SHP77 (cell line): ENCODE results near the gene SYTL3.
"Not testable (repeated sequence)": the region's sequence is repeated elsewhere in the genome, so short reads cannot be mapped to it uniquely, and the experiment has no call there.

Source experiments
- DNase-seq, 2 experiments: peaks; one replicate each; lab custom pipeline; 2025; lab: John Stamatoyannopoulos, UW

SYTL3 gene

DNA sequence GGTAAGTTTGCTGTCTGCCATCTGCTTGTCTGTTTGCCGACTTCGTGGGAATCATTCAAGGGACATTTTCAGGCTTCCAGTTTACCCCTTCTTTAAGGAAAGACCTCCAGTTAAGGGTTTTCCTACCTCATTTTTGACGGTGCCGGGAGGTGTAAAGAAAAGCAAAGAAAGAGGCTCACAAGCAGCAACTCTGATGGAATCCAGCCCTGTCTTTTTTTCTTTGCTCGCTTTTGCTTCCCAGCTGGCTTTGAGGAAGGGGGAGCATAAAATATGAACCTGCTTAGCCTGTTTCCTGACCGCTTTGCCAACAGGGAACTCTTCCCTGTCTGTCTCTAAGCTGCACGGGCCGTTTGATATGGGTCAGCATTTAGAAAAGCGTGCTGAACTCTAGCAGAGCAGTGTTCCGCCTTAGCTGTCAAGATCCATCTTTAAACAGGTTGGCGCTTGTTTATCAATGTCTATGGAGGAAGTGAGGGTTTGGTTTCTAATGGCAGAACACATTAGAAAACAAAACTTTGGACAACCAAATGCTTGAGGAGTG is 13.8 kb downstream of the SYTL3 start:
- DNase-seq = peak; percentile 21 to 29

DNA sequence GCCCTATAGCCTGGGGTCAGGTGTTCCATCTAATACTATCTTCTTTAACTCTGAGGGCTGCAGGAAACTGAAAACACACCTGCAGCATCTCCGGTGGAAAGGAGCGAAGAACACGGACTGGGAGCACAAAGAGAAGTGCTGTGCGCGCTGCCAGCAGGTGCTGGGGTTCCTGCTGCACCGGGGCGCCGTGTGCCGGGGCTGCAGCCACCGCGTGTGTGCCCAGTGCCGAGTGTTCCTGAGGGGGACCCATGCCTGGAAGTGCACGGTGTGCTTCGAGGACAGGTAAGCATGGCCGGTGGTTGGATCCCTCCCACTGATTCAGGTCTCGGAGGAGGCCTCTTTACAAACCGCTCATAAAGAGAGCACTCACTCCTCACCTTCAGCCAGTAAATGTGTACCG is 15.5 kb downstream of the SYTL3 start:
- DNase-seq = no peak

DNA sequence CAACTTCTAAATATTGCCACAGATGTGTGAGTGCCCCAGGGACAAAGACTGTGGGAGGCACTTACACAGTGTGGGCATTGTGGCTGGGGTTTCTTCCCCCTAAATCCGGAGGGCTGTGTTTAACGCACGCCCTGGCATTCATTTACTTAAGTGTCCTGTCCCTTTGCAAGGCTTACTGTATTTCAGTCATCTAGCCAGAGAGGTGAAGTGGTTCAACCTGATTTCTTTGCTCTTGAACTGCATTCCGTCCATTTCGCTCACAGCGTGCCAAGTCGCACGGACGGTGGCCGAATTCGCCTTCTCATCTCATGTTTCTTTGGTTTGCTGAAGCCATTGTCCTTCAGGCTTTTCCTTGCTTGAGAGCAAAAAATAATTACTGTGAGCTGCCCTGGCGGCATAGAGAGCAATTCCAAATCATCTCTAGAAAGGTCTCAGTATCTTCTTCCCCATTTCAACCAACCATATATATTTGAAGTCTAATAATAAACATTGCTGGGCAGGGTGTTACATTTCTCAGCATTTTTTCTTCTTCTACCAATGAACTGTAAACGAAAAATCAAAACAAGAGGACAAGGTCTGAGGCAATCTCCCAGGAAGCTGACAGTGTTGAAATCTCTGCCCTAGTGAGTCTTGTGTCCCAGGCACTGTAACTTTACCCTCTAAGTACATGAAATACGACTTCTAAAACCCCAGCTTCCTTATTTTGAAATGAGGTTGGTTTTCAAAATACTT is 16.9 kb downstream of the SYTL3 start:
- DNase-seq = no peak

DNA sequence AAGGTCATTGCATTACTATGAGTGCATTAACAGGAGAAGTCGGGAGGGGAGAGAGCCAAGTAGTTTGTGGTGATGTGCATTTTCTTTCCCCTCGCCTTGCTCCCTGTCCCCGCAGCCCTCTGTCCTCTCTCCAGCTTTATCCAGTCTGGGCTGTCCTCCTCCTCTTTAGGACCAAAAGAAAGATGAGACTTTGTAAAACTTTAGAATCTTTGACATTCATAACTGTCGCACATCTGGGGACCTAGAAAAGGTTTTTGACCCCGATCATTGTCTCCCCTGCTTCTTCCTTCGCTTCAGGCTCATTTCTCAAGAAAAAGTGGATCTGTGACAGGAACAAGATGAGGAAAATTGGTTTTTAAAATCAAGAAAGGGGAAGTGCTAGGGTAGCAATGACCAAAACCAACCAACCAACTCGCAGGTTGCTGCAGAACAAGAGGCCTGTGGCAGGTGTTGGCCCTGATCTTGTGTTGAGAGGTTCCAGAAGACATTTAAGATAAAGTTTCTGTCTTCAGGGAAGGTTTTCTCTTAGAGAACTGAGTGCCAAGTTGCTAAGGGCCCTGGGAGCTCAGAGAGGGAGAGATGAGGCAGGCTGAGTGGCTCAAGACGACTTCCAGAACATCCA is 17.6 kb downstream of the SYTL3 start:
- no peak for DNase-seq

DNA sequence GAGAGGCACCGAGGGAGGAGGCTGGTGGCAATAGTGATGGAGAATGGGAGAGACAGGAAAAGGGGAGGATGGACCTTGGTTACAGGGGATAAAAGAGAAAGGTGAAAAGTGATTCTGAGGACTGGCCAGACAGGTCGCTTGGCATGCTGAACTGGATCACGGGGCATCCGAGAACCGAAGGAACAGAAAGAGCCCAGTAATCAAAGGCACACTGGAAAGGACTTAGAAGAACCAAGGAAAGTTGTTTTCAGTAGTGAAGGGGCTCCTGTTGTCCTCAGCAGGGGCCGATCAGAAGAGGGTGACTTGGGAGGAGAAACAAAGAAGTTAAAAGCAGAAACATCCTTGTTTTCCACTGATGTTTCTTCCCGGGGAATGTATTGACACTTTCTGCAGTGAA is 18.9 kb downstream of the SYTL3 start:
- no peak for DNase-seq

DNA sequence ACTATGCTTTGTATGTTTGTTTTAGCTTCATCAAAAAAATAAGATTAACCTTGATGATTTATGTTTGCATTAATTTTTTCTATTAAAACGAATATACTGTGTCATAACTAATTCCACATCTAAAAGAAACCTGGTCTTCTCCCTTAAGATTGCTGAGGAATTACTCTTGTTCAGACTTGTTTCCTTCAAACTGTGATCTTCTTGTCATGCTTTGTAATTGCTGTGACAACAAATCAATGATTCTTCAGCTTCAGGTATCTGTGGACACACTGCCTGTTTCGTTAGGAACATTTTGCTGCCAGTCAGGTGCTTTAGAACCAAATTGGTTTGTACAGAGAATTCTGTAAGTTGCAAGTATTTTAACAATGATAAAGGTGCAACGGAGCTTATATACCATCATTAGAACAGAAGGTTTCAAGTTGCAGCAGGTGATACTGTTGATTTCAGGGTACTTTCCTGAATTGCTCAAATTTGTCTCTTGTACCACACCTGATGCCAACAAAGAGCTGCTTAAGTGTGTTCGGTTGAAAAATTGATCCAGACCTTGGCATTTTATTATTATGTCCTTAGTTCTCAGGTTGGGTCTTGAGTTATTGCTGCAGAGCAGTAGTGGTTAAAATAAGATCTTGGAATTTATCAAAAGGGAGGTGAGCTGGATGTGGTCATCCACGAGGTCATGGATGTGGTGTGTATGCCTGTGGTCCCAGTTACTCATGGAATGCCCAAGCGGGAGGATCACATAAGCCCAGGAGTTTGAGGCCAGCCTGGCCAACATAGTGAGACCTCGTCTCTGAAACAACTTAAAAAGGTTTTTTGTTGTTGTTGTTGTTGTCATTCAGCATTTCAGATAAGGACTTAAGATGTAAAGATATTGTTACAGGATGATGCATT is 19.5 kb downstream of the SYTL3 start:
- DNase-seq = no peak

DNA sequence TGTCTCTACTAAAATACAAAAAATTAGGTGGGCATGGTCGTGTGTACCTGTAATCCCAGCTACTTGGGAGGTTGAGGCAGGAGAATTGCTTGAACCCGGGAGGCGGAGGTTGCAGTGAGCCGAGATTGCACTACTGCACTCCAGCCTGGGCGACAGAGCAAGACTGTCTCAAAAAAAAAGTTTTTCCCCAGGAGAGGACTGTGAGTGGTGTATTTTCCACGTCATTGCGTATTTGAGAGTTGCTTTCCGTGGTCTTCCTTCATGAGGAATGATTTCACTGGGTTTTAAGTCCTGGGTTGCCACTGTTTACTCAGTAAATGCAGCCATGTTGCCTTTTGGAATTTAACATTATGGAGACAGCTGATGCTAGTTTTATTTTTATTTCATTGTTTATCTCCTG is 22.3 kb downstream of the SYTL3 start:
- not testable (repeated sequence) for DNase-seq

DNA sequence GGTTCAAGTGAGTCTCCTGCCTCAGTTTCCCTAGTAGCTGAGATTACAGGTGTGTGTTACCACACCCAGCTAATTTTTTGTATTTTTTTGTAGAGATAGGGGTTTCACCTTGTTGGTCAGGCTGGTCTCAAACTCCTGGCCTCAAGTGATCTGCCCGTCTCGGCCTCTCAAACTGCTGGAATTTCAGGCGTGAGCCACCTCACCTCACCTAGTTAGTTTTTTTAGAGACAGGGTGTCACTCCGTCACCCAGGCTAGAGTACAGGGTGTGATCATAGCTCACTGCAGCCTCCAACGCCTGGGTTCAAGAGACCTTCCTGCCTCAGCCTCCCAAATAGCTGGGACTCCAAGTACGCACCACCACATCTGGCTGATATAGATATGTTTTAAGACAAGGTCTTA is 22.9 kb downstream of the SYTL3 start:
- DNase-seq = no peak

DNA sequence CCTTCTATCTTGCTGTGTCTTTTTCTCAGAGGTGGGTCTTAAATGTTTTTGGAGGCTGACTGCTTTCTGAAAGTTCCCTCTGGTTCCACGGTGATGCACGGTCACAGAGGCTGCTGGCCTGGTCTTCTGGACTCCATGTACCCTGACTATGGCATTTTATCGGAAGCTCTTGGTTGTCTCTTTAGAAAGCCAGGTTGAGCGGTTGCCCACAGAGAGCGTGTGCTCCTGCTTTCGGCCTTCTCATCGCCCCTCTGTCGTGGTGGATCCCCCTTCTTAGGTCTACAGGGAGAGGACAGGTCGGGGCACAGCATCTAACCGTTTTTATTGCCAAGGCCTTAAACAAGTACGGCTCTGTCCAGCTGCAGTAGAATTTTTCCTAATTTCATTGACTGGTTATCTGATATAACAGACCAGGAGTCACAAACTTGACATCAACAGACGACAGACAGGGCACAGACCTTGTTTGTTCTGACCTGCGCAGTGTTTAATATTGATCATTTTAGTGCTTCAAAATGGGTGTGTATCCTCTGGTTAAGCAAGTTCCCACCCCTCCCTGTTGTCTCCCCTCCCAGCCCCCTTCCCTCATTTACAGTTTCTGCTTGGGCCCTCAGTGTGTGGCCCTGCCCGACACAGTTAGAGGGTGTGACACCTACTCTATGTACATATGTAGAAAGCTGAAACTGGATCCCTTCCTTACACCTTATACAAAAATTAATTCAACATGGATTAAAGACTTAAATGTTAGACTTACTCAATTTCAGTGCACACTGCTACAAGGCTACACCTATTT is 24.7 kb downstream of the SYTL3 start:
- DNase-seq = no peak

DNA sequence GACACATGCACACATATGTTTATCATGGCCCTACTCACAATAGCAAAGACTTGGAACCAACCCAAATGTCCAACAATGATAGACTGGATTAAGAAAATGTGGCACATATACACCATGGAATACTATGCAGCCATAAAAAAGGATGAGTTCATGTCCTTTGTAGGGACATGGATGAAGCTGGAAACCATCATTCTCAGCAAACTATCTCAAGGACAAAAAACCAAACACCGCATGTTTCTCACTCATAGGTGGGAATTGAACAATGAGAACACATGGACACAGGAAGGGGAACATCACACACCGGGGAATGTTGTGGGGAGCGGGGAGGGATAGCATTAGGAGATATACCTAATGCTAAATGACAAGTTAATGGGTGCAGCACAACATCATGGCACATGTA is 27.2 kb downstream of the SYTL3 start:
- DNase-seq = not testable (repeated sequence)

DNA sequence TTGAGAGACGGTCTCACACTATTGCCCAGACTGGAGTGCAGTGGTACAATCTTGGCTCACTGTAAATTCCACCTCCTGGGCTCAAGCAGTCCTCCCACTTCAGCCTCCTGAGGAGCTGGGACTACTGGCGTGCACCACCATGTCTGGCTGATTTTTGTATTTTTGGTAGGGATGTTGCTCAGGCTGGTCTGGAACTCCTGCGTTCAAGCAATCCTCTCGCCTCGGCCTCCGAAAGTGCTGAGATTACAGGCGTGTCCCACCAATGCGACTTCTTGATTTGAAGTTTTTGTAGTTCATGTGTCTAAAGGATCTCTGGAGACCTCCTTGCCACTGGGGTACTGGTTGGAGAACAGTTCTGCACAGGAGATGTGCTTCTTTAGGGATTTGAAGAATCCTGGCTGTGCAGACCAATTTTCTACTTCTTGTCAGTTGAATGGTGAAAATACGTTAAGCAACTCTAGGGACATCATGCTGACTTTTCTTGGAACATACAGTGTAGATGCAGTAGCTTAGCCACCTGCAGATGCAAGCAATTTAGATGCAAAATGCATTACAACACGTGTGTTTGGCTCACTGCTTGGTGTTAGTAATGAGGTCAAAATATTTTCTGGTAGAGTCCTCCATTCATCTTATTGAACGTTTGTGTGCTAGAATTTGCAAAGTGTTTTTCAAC is 28.2 kb downstream of the SYTL3 start:
- DNase-seq = no peak

DNA sequence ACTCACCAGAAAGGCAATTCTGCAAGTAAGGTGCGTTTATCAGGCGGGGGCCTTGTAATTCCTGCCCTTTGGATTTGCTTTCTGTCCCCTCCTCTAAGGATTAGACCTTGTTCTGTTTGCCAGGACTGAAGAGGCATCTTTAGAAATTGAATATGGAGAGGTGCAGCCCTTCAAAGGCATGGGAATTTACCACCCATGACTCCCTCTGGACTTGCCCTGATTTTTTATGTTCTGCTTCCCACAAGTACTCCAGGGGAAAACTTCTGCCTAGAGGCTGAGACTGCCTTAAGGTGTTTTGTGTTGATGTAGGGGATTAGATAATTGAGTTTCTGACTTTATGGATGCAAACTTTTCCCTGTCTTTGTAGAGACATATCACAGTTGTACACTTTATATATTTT is 30.2 kb downstream of the SYTL3 start:
- DNase-seq = no peak

DNA sequence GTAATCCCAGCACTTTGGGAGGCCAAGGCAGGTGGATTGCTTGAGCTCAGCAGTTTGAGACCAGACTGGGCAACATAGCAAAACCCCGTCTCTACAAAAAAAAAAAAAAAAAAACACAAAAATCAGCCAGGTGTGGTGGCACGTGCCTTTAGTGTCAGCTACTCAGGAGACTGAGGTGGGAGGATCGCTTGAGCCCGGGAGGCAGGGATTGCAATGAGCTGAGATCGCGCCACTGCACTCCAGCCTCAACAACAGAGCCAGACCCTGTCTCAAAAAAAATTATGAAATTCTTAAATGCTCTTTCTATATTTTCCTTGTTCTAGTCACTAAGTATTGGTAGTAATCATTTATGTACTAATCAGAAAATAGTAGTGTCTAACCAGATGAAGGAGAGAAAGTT is 30.6 kb downstream of the SYTL3 start:
- no peak for DNase-seq

DNA sequence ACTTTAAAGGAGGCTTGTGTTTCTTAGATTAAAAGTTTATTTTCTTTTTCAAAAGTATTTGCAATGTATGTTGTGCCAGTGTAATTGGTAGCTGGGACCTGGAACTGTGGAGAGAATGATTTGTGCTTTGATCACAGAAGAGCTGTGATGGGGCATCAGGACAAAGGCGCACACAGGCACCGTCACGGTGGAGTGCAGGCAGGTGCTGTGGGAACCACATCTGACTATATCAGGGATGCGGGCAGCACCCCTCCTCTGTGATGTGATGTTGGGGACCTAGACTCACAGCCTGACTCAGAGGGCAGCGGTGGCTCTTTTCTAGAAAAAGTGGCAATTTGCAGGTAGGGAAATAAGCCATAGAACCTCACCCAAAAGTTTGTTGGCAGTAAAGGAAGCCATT is 34.5 kb downstream of the SYTL3 start:
- no peak for DNase-seq

DNA sequence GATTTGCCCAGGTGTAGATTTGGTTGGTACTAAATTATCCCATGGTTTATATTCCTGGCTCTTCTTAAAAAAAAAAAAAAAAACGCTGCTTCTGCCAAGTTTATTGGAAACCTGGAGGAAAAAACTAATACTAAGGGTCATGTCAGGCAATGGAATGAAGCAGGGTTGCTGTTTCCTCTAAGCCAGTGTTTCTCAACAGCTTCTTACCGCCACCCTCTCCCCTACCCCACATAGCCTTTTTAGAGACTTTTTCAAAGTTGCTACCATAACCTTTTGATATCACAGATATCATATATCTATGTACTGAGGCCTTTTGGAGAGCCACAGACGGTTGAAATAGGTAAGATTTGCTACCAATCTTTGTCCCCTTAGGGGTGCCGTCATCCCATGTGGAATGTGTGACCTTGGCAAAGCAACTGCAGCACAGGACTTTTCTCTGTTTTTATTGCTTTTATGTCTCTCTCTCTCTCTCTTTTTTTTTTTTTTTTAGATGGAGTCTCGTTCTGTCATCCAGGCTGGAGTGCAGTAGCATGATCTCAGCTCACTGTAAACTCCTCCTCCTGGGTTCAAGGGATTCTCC is 35.0 kb downstream of the SYTL3 start:
- no peak for DNase-seq

DNA sequence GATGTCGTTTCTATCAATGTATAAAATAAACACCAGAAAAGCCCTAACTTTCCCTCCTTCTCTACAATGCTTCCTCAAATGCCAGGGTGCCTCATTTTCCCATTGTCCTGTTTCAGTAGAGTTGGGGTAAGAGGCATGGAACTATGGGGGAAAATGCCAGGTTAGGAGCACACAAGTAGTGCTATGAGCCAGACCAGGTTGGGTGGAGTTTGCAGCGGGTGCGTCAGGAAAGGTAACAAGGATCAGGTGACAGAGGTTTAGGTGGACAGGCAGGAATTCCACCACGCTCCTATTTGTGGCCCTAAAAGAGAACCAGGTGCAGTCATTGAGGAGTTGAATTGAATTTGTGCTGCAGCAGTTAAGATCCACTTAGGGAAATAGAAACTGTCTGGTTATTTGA is 36.5 kb downstream of the SYTL3 start:
- no peak for DNase-seq

DNA sequence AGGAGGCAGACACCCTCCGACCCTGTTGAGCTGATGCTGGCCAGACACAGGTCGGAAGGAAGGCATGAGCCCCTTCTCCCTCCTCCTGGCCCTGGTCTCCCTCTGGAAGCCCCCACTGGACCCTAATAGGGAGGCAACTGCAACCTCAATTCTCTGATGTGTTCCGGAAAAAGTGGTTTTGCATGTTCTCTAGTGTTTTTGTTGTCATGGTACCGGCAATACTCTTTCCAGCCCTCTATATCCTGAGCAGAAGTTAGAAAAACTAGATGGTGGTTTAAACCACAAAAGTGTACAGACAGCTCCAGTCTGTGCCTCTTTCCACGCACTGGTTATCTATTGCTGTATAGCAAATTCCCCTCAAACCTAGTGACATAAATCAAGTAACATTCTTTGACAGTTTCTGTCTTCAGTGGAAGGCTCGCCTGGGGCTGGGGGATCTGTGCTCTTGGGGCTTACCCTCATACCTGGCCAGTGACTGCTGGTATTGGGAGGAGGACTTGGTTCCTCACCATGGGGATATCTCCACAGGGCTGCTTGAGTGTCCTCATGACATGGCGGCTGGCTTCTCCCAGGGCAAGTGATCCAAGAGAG is 37.0 kb downstream of the SYTL3 start:
- DNase-seq = no peak

DNA sequence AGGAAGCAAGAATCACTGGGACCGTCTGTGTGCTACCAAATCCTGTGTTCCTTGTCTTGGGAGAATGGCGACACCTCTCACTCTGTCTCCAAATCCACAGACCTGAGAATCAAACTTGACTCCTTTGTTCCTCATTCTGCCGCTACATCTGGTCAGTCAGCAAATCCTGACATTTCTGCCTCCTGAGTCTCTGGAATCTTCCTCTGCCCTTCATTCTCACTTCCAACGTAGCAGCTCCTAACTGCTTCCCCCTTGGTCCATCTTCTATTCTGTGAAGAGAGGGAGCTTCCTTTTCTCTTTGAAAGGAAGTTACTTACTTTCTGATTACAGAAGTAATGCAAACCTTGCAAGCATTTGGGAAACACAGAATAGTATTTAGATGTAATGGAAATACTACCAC is 37.7 kb downstream of the SYTL3 start:
- no peak for DNase-seq

DNA sequence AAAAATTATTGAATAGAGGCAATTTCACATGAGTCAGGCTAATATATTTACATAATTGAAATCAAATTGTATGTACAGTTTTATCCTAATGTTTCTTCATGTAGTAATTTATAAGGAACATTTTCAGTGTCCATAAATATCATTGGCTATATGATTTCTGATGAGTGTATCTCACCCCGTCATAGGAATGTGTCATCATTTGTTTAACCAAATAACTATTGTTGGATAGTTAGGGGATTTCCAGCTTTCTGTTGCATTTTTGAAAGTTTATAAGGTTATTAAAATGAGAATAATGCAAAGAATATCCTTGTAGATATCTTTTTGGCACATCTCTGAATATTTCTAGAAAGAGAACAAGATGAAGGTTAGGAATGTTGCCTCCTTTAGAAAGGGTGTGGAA is 39.0 kb downstream of the SYTL3 start:
- DNase-seq = no peak

DNA sequence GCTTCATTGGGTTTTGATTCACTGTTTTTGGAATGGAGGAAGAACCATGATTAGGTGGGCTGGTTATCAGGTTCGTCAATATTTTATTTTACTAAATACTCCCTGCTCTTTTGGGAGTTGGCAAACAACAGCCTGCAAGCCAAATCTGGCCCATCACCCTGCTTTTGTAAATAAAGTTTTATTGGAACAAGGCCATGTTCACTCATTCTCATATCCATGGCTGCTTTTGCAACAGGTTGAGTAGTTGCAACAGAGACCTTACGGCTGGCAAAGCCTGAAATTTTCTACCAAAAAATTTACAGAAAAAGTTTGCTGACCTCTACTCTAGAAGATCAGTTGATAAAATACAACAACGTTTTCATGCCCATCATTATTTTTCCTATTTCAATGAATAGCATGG is 45.1 kb downstream of the SYTL3 start:
- DNase-seq = no peak

DNA sequence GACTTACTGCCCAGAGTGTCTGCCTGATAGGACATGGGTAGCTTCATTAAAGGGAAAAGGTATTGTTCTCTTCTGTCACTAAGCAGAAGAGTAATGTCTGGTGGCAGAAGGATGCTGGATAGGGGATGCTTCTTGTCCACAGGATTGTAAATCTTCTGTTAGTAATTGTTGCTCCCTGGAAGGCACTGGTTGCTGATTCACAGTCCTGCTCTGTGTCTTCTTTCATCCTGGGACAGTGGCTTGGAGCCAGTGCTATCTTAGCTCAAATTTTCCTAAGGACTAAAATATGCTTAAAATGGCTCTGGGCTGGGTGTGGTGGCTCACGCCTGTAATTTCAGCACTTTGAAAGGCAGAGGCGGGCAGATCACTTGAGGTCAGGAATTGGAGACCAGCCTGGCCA is 48.0 kb downstream of the SYTL3 start:
- no peak for DNase-seq
